GM23338 (cell line): ENCODE data around the gene C1orf52.

Experiments
- CREB1 ChIP-seq: fragments of 250-450 bp; sonication (Bioruptor Pico); IDR thresholded peaks from 2 replicates; pipeline ENCODE4 v1.5.0; 2020; ENCODE audit warnings: low read depth, mild to moderate bottlenecking, moderate library complexity
- CTCF ChIP-seq, 2 experiments: fragments of 200-600 bp in 1 of 2; sonication (generic) in 1 of 2; conservative IDR thresholded peaks; 2 replicates each; pipeline versions ENCODE4 v1.5.1 to v1.6.1; 2016 to 2017; ENCODE audit warnings: antibody characterized with exemption in 2 of 2, low read depth in 2 of 2, mild to moderate bottlenecking in 2 of 2, moderate library complexity in 1 of 2
- ETS1 ChIP-seq: IDR thresholded peaks from 2 replicates; pipeline ENCODE4 v1.6.1; 2016; ENCODE audit warnings: antibody characterized with exemption
- EZH2 ChIP-seq: fragments of 200-600 bp; sonication (generic); IDR thresholded peaks from one replicate; pipeline ENCODE4 v1.8.0; 2017; ENCODE audit warnings: antibody characterized with exemption, mild to moderate bottlenecking, low read depth; ENCODE audit not compliant: unreplicated experiment
- EZH2phosphoT487 ChIP-seq: fragments of 200-600 bp; sonication (generic); IDR thresholded peaks from one replicate; pipeline ENCODE4 v1.8.1; 2018; ENCODE audit warnings: antibody characterized with exemption; ENCODE audit not compliant: unreplicated experiment
- JUNB ChIP-seq: IDR thresholded peaks from one replicate; pipeline ENCODE4 v1.6.1; 2016; ENCODE audit warnings: antibody characterized with exemption; ENCODE audit not compliant: unreplicated experiment
- NANOG ChIP-seq: IDR thresholded peaks from 2 replicates; pipeline ENCODE4 v1.6.1; 2016; ENCODE audit warnings: antibody characterized with exemption, borderline replicate concordance
- POLR2AphosphoS5 ChIP-seq: IDR thresholded peaks from 2 replicates; pipeline ENCODE4 v1.6.1; 2016; ENCODE audit warnings: antibody characterized with exemption, low read depth
- ZNF331 ChIP-seq: fragments of 250-450 bp; sonication (Bioruptor Pico); IDR thresholded peaks from 2 replicates; pipeline ENCODE4 v1.5.0; 2020; ENCODE audit warnings: low read depth, mild to moderate bottlenecking, moderate library complexity
- TF ChIP-seq, protein P1 (sequence below): IDR thresholded peaks from one replicate; pipeline ENCODE4 v1.6.1; 2018; ENCODE audit warnings: antibody characterized with exemption; ENCODE audit not compliant: unreplicated experiment

DNA sequence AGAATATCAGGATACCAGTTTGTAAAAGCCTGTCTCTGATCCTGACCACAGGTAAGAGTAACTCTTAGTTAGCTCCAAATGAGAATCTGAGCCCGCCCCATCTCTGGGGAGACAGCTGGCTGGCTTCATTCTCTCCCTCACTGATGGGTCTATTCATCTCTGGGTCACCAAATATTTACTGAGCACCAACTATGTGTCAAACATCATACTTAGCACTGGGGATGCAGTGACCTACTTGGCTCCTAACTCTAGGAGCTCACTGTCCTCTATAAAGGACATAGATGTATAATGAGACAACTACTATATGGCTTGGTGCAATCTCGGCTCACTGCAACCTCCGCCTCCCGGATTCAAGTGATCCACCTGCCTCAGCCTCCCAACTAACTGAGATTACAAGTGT is 46.8 kb upstream of the C1orf52 start:
- TF ChIP-seq CTCF (conservative IDR thresholded peaks at IDR 0.05; ENCODE audit: low read depth in 2 of 2) = no peak
- TF ChIP-seq, protein P1, sequence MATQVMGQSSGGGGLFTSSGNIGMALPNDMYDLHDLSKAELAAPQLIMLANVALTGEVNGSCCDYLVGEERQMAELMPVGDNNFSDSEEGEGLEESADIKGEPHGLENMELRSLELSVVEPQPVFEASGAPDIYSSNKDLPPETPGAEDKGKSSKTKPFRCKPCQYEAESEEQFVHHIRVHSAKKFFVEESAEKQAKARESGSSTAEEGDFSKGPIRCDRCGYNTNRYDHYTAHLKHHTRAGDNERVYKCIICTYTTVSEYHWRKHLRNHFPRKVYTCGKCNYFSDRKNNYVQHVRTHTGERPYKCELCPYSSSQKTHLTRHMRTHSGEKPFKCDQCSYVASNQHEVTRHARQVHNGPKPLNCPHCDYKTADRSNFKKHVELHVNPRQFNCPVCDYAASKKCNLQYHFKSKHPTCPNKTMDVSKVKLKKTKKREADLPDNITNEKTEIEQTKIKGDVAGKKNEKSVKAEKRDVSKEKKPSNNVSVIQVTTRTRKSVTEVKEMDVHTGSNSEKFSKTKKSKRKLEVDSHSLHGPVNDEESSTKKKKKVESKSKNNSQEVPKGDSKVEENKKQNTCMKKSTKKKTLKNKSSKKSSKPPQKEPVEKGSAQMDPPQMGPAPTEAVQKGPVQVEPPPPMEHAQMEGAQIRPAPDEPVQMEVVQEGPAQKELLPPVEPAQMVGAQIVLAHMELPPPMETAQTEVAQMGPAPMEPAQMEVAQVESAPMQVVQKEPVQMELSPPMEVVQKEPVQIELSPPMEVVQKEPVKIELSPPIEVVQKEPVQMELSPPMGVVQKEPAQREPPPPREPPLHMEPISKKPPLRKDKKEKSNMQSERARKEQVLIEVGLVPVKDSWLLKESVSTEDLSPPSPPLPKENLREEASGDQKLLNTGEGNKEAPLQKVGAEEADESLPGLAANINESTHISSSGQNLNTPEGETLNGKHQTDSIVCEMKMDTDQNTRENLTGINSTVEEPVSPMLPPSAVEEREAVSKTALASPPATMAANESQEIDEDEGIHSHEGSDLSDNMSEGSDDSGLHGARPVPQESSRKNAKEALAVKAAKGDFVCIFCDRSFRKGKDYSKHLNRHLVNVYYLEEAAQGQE = no peak
- no peak for TF ChIP-seq EZH2
- TF ChIP-seq POLR2AphosphoS5 = no peak
- no peak for TF ChIP-seq ETS1
- TF ChIP-seq CREB1 (CRISPR knock-in tag) = no peak
- TF ChIP-seq JUNB = no peak
- TF ChIP-seq EZH2phosphoT487 = no peak
- no peak for TF ChIP-seq NANOG
- TF ChIP-seq ZNF331 (CRISPR knock-in tag) = no peak
